GM19372 (cell line): ENCODE measurements around the gene SDE2.
A peak's percentile ranks its signal among the peaks of the same experiment; 100 is the strongest.

Experiments used
- ATAC-seq: cut with Tn5 transposase; IDR thresholded peaks from one replicate; pipeline ENCODE4 v1.9.1; 2021; ENCODE audit warnings: mild to moderate bottlenecking, low read depth, moderate library complexity; ENCODE audit not compliant: unreplicated experiment

SDE2 gene

DNA sequence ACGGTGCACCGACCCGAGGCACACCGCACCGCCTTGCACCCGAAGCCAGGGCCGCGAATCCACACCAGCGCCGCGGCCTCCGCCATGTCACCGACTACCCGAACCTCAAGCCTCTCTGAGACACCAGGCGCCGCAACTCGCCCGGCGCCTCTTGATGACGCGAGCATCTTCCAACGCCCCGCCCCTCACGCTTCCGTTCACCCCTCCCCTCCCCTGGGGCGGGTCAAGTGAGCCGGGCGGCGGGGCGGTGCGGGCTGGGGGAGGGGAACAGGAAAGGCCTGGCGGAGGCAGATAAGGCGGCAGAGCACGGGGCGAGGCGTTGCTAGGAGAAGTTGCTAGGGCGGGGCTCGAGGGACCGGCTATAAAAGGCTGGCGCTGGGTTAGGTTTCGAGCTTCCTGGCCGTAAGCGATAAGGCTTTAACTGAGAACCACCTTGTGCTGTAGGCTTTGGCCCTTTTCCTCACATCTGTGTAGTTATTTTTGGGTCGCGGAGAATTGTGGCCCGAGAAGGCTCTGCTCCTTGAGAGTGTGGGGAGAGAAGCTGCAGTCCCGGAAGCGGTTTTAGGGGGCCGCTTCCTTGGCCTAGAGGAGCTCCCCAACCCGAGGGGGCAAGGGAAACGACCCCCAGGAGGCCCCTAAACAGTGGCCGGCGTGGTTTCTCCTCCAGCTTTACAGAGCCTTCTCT, at the start of gene SDE2:
Gene SDE2, minus strand, starts transcription at position 117 of the 685 bp plus-strand sequence. Its CDS starts 31 bp downstream, at position 86.
- peak; percentile 74 for ATAC-seq

- no peak for ATAC-seq
Observed at GRCh38 chr1:226048886-226049285, 49.7 kb upstream of the SDE2 start.

DNA sequence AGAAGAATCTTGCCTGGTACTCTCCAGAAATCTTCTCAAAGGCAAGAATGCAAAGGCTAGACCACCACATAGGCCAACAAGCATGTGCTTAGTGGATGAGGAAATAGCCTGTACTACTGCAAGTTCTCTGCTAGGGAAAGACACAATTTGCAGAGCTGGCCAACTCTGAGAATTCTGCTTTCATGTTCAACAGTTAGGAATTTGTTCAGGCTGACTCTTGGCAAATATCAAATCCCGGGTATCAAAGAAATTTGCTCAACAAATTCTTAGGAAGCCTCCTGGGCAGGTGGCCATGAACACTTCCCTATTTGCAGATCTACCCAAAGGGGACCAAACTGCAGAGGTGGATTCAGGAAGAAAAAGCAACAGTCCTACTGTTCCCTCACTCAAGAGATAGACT, 48.4 kb upstream of the SDE2 start:
- no peak for ATAC-seq

- no peak for ATAC-seq
Observed at GRCh38 chr1:226046240-226046639, 47.1 kb upstream of the SDE2 start.

DNA sequence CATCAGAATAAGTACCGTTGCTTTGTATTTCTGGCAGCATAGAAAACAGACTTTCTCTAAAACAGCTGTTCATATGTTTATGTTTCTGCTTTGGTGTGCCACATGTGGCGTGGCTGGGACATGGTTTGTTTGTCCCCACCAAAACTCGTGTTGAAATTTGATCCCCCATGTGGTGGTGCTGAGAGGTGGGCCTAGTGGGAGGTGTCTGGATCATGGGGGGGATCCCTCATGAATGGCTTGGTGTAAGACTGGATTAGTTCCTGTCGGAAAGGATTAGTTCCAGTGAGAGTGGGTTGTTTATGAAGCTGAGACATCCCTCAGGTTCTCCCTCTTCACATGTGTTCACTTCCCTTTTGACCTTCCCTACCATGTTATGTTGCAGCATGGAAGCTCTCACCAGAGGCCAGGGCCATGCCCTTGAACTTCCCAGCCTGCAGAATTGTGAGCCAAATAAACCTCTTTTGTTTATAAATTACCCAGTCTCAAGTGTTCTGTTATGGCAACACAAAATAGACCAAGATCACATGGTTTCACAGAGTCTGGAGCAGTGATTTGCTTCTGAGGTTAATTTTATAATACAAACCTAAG, 45.5 kb upstream of the SDE2 start:
- no peak for ATAC-seq

DNA sequence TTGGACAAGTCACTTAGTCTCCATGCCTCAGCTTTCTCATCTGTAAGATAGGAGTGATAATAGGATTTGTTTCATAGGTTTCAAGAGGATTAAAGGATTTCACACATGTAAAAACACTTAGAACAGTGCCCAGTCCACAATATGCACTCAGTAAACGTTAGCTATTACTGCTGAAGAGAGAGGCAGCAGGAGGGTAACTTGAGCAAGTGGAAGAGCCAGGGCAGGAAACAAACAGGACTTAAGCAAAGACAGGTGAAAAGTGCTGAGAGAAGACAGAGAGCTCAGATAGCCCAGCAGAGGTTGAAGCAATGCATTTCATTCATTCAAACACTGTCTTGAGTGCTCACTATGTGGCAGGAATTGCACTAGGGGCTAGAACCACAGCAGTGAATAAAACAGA, 42.3 kb upstream of the SDE2 start:
- ATAC-seq, result no peak

GRCh38 chr1:226038661-226039060, 39.5 kb upstream of the SDE2 start:
- no peak for ATAC-seq

DNA sequence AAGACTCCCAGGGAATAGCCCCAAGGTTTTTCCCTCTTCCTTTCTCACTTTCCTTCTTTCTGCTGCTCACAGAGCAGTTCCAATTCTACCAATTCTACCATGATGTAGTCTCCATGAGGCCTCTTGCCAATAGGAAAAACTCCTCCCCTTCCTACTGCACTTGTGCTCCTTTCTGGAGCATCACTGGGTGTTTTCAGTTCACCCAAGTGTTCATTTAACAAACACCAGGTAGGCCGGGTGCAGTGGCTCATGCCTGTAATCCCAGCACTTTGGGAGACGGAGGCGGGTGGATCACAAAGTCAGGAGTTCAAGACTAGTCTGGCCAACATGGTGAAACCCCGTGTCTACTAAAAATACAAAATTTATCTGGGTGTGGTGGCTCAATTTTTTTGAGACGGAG, 36.8 kb upstream of the SDE2 start:
- no peak for ATAC-seq

- no peak for ATAC-seq
Observed at GRCh38 chr1:226034482-226034881, 35.3 kb upstream of the SDE2 start.

- ATAC-seq, result no peak
Observed at GRCh38 chr1:226033991-226034390, 34.8 kb upstream of the SDE2 start.

DNA sequence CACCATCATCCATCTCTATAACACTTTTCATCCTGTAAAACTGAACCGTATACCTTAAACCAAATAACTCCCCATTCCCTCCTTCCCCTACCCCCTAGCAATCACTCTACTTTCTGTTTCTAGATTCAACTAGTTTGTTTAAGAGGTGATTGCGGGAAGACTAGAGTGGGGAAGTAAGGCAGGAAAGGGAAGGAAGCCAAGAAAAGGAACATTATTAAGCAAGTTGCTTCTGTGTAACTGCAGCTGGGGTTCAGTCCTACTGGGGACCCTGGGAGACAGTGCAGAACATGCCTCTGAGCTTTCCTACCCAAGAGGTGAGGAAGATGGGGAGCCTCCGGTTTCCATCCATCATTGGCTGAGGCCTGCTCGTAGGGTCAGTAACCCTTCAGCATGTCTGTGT, 34.4 kb upstream of the SDE2 start:
- ATAC-seq, result no peak

- ATAC-seq, result no peak
Observed at GRCh38 chr1:226029568-226030225, 30.6 kb upstream of the SDE2 start.

- ATAC-seq, result peak; percentile 93
Observed at GRCh38 chr1:226029093-226029496, 30.0 kb upstream of the SDE2 start.

GRCh38 chr1:226027538-226028217, 28.5 kb upstream of the SDE2 start:
- no peak for ATAC-seq

- no peak for ATAC-seq
Observed at GRCh38 chr1:226026833-226027232, 27.7 kb upstream of the SDE2 start.

DNA sequence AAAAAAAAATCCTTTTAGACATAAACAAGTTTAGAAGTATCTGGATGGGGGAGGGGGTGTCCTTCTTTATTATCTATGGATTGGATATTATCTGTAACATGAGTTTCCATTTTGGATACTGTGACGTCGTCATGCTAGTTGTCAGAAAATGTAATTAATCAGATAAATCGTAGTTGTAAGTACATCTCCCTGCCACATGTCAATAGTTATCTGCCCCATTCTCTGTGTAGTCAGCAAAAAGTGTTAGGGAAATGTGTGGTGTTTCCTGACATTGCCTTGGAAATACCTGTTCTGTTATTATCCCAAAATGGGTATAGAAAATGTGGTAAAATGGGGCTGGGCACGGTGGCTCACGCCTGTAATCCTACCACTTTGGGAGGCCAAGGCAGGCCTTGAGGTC, 24.6 kb upstream of the SDE2 start:
- no peak for ATAC-seq

DNA sequence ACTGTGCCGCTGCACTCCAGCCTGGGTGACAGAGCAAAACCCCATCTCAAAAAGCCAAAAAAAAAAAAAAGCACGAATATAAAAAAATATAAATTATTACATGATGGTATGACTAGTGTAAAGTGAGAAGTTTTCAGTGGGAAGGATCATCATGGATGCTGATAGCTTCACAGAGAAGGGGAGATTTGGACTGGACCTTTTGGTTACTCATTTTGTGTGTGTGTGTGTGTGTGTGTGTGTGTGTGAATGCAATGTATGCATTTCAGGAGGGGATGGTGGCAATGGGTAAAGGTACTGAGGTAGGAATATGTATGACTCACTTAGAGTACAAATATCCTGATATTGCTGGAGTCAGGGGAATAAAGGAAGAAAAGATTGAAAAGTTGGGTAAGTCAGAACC, 22.7 kb upstream of the SDE2 start:
- ATAC-seq, result no peak

DNA sequence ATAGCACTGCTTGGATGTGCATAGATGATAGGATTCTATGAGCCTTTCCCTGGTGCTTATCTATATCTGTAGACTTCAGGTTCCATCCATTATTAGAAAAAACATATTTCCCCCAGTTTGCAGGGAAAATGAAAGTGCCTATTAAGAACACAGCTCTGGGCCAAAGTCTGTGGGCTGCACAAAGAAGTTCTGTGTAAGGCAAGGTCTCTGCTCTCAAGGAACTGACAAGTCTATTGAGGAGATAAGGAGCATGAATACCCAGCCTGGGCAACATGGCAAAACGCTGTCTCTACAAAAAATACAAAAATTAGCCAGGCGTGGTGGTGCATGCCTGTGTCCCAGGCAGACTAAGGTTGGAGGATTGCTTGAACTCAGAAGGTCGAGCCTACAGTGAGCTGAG, 22.3 kb upstream of the SDE2 start:
- ATAC-seq, result no peak

DNA sequence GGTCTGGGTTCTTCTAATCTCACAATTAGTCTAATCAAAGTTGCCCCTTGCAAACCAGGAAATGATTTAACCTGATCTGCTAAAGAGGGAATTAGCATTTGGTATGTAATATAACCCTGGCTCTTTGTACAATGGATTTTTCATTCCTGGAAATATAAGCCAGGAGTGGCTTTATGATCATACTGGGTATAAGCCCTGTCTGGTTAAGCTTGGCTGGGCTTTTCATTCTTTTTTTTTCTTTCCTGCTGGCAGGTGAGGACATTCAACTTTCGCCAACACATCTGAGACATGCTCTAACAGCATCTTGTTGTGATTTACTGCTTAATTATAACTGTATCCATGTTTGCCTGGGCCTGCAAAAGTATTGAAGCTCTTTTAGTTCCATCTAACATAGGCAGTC, 20.4 kb upstream of the SDE2 start:
- ATAC-seq, result no peak

- ATAC-seq, result no peak
Observed at GRCh38 chr1:226017070-226017469, 17.9 kb upstream of the SDE2 start.

GRCh38 chr1:226009650-226010044, 10.5 kb upstream of the SDE2 start:
- no peak for ATAC-seq
